A549 treated with AZD9567 at 1 μM for 4 hours (cell line): ENCODE data around the gene CRB2. TPM values are rescaled to one million over a fixed set of nuclear protein-coding genes. Genes with fewer than 3 reads are reported as not detected.

ENCODE experiments used
- total RNA-seq: library from RNA; stranded (reverse); fragments of 200-300 nt; extraction: Qiagen RNA extraction; gene quantifications from 5 replicates; pipeline ENCODE4 v1.2.3, GENCODE V29; 2022; ENCODE audit not compliant: insufficient read depth

The CRB2 gene
- 0.02 to 0.13 TPM (median 0.05 TPM) in 4 of 5 replicates, not detected in the other for total RNA-seq

GRCh38 chr9:123355761-123356431, at the start of gene CRB2:
Gene CRB2, plus strand, starts transcription at chr9:123356197. Its CDS starts 64 bp downstream, at chr9:123356261.

Other genes with a start within 250 kb of the CRB2 start
- 13.1 to 17.5 TPM (median 14.5 TPM) in 5 replicates for gene STRBP, start 87.6 kb upstream of the CRB2 start, total RNA-seq